OCI-LY7 (cell line): ENCODE data around the gene NQO2.

Experiments
- EZH2phosphoT487 ChIP-seq: fragments of 200-600 bp; sonication (generic); IDR thresholded peaks from 2 replicates; pipeline ENCODE4 v1.6.1; 2018; ENCODE audit warnings: low read depth, borderline replicate concordance, mild to moderate bottlenecking, mixed run types, antibody characterized with exemption, low read length, moderate library complexity, mixed read lengths
- TF ChIP-seq, protein P1 (sequence below): fragments of 200-600 bp; sonication (generic); conservative IDR thresholded peaks from 2 replicates; pipeline ENCODE4 v1.5.1; 2014; ENCODE audit warnings: mild to moderate bottlenecking, antibody characterized with exemption, low read length, moderate library complexity, mixed read lengths

DNA sequence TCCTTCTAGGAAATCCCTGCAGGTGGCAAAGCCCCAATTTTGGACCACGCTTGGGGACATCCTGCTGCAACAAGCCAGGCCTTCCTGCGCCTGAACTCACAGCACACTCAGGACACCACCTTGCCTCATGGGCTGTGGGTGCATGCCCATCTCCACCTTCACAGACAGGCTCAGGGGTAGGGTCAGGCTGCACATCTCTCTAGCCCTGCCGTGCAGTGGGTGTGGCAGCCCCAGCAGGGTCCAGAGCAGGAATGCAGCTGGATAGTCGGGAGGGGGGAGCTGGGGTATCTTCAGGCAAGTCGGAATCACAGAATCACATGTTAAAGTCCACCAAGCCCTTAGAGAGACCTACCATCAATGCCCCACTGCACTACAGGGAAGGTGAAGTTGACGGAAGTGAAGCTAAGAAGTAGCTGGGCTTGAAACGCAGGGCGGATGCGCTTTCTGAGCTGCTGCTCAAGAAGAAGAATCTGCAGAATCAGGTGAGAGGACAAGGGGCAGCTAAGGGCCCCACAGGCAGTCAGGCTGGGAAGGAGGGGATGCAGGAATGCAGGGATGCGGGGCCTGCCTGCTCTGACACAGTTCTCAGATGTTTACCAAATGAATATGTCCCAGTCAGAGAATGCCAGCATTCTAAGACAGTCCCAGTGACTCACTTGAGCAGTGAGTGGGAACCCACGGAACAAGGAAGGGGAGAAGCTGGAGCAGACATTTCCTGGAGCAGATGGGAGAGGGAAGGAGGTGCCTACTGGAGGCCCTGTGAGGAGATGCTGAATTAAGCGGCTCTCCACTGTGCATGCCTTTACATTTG is 39.6 kb upstream of the NQO2 start:
- TF ChIP-seq, protein P1, sequence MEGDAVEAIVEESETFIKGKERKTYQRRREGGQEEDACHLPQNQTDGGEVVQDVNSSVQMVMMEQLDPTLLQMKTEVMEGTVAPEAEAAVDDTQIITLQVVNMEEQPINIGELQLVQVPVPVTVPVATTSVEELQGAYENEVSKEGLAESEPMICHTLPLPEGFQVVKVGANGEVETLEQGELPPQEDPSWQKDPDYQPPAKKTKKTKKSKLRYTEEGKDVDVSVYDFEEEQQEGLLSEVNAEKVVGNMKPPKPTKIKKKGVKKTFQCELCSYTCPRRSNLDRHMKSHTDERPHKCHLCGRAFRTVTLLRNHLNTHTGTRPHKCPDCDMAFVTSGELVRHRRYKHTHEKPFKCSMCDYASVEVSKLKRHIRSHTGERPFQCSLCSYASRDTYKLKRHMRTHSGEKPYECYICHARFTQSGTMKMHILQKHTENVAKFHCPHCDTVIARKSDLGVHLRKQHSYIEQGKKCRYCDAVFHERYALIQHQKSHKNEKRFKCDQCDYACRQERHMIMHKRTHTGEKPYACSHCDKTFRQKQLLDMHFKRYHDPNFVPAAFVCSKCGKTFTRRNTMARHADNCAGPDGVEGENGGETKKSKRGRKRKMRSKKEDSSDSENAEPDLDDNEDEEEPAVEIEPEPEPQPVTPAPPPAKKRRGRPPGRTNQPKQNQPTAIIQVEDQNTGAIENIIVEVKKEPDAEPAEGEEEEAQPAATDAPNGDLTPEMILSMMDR: no peak
- TF ChIP-seq EZH2phosphoT487: no peak
